ENCODE measurements around the gene ZNF425.

Gene ZNF425

DNA sequence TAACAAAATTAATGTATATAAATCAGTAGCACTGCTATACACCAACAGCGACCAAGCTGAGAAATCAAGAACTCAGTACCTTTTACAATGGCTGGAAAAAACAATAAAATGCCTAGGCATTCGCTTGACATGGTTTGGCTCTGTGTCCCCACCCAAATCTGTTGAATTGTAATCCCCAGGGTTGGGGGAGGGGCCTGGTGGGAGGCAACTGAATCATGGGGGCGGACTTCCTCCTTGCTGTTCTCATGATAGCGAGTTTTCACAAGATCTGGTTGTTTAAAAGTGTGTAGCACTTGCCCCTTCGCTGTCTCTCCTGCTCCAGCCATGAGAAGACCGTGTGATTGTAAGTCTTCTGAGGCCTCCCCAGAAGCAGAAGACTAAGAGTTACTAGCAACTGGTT, 44.2 kb downstream of the ZNF425 start:
- no peak overlapping the region for H3K18ac ChIP-seq (ENCODE audit: low read length)
- no peak overlapping the region for H4K8ac ChIP-seq (ENCODE audit: low read depth, low read length)
- no peaks in the 10 kb centered on the region for H3K79me2 ChIP-seq (ENCODE audit: control insufficient read depth, insufficient read depth, low read length, poor library complexity)
- H4K91ac ChIP-seq (ENCODE audit: low read depth, low read length) = no peak overlapping the region
- H3K23ac ChIP-seq (ENCODE audit: low read length) = no peak overlapping the region
- no peak overlapping the region for H2AK5ac ChIP-seq (ENCODE audit: low read length)
- no peak for DNase-seq
- H2BK12ac ChIP-seq (ENCODE audit: low read length) = no peak overlapping the region
- H3K9ac ChIP-seq (ENCODE audit: low read length) = no peak overlapping the region
- no peak overlapping the region for H3K4me3 ChIP-seq (ENCODE audit: low read depth, low read length)
- H2BK5ac ChIP-seq (ENCODE audit: low read depth, low read length, poor library complexity) = no peak overlapping the region
- H3K4me2 ChIP-seq (ENCODE audit: low read length) = no peak overlapping the region
- H3K4me1 ChIP-seq (ENCODE audit: control insufficient read depth in 1 of 2, insufficient read depth in 2 of 2, low read length in 2 of 2) = no peaks in the 10 kb centered on the region
- H3K9me3 ChIP-seq (ENCODE audit: insufficient read depth, low read depth, low read length) = no peaks in the 10 kb centered on the region
- no peak overlapping the region for H4K12ac ChIP-seq (ENCODE audit: low read depth, low read length)
- no peak overlapping the region for H3K14ac ChIP-seq (ENCODE audit: low read length)
- no peak overlapping the region for H3K27ac ChIP-seq (ENCODE audit: low read depth, low read length)
- H3K36me3 ChIP-seq (ENCODE audit: control insufficient read depth in 1 of 2, insufficient read depth in 2 of 2, low read length in 2 of 2) = peaks cover 0 to 5% of the 10 kb centered on the region in 2 experiments
- no peak overlapping the region for H2AFZ ChIP-seq (ENCODE audit: insufficient read depth, low read length, poor library complexity)
- no peaks in the 10 kb centered on the region for H3K27me3 ChIP-seq (ENCODE audit: insufficient read depth, low read length)
- no peaks in the 10 kb centered on the region for H3K79me1 ChIP-seq (ENCODE audit: low read length)
- WGBS (ENCODE audit: extremely low coverage, insufficient coverage, insufficient read length) = no CpG with 5 or more reads among the region's 6 CpGs
- no peak overlapping the region for H3K4ac ChIP-seq (ENCODE audit: low read depth, low read length)
- no peak overlapping the region for H2BK120ac ChIP-seq (ENCODE audit: insufficient read depth, low read length, poor library complexity)

DNA sequence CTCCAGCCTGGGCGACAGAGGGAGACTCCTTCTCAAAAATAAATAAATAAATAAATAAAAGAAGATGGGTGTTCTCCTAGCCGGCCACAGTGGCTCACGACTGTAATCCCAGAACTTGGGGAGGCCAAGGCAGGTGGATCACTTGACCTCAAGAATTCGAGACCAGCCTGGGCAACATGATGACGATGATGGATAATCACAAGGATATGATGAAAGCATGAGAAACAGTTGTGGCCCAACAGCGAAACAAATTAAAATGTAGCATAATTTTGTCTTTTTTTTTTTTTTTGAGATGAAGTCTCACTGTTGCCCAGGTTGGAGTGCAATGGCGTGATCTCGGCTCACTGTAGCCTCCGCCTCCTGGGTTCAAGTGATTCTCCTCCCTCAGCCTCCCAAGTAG, 48.5 kb downstream of the ZNF425 start:
- H3K36me3 ChIP-seq (ENCODE audit: control insufficient read depth in 1 of 2, insufficient read depth in 2 of 2, low read length in 2 of 2) = peaks cover 5 to 13% of the 10 kb centered on the region in 2 experiments
- no peak overlapping the region for H2AFZ ChIP-seq (ENCODE audit: insufficient read depth, low read length, poor library complexity)
- no peak overlapping the region for H3K18ac ChIP-seq (ENCODE audit: low read length)
- H3K4me3 ChIP-seq (ENCODE audit: low read depth, low read length) = no peak overlapping the region
- no peak overlapping the region for H4K8ac ChIP-seq (ENCODE audit: low read depth, low read length)
- no peak overlapping the region for H2BK5ac ChIP-seq (ENCODE audit: low read depth, low read length, poor library complexity)
- no peak overlapping the region for H3K4ac ChIP-seq (ENCODE audit: low read depth, low read length)
- H3K23ac ChIP-seq (ENCODE audit: low read length) = no peak overlapping the region
- no peaks in the 10 kb centered on the region for H3K27me3 ChIP-seq (ENCODE audit: insufficient read depth, low read length)
- DNase-seq = no peak
- H3K9me3 ChIP-seq (ENCODE audit: insufficient read depth, low read depth, low read length) = no peaks in the 10 kb centered on the region
- H2BK120ac ChIP-seq (ENCODE audit: insufficient read depth, low read length, poor library complexity) = no peak overlapping the region
- H3K9ac ChIP-seq (ENCODE audit: low read length) = no peak overlapping the region
- H3K27ac ChIP-seq (ENCODE audit: low read depth, low read length) = no peak overlapping the region
- H3K14ac ChIP-seq (ENCODE audit: low read length) = no peak overlapping the region
- no peaks in the 10 kb centered on the region for H3K79me2 ChIP-seq (ENCODE audit: control insufficient read depth, insufficient read depth, low read length, poor library complexity)
- no peak overlapping the region for H2AK5ac ChIP-seq (ENCODE audit: low read length)
- no peak overlapping the region for H4K12ac ChIP-seq (ENCODE audit: low read depth, low read length)
- H3K4me2 ChIP-seq (ENCODE audit: low read length) = no peak overlapping the region
- H2BK12ac ChIP-seq (ENCODE audit: low read length) = no peak overlapping the region
- no CpG with 5 or more reads among the region's 9 CpGs for WGBS (ENCODE audit: extremely low coverage, insufficient coverage, insufficient read length)
- no peaks in the 10 kb centered on the region for H3K4me1 ChIP-seq (ENCODE audit: control insufficient read depth in 1 of 2, insufficient read depth in 2 of 2, low read length in 2 of 2)
- H4K91ac ChIP-seq (ENCODE audit: low read depth, low read length) = no peak overlapping the region
- H3K79me1 ChIP-seq (ENCODE audit: low read length) = no peaks in the 10 kb centered on the region

DNA sequence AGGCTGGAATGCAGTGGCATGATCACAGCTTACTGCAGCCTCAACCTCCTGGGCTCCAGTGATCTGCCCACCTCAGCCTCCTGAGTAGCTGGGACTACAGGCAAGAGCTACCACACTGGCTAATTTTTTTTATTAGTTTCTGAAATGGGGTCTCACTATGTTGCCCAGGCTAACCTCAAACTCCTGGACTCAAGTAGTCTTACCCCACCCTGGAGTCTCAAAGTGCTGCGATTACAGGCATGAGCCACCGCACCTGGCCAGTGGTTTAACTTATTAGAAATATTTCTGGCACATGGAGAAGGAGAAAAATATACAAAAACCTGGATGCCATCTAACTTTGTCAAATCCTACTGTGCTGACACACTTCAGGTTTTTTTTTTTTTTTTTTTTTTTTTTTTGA, 50.8 kb downstream of the ZNF425 start:
- Histone ChIP-seq H3K9ac (ENCODE audit: low read length) (no peak overlapping the region), H3K36me3 (ENCODE audit: control insufficient read depth in 1 of 2, insufficient read depth in 2 of 2, low read length in 2 of 2) (peaks cover 26 to 35% of the 10 kb centered on the region in 2 experiments), H3K14ac (ENCODE audit: low read length) (no peak overlapping the region), H3K4ac (ENCODE audit: low read depth, low read length) (no peak overlapping the region), H3K79me1 (ENCODE audit: low read length) (no peaks in the 10 kb centered on the region), H3K27ac (ENCODE audit: low read depth, low read length) (no peak overlapping the region), H4K8ac (ENCODE audit: low read depth, low read length) (no peak overlapping the region), H3K9me3 (ENCODE audit: insufficient read depth, low read depth, low read length) (peaks cover 4% of the 10 kb centered on the region), H3K4me1 (ENCODE audit: control insufficient read depth in 1 of 2, insufficient read depth in 2 of 2, low read length in 2 of 2) (no peaks in the 10 kb centered on the region), H3K4me3 (ENCODE audit: low read depth, low read length) (no peak overlapping the region), H3K23ac (ENCODE audit: low read length) (no peak overlapping the region), H4K12ac (ENCODE audit: low read depth, low read length) (no peak overlapping the region), H3K79me2 (ENCODE audit: control insufficient read depth, insufficient read depth, low read length, poor library complexity) (no peaks in the 10 kb centered on the region), H3K18ac (ENCODE audit: low read length) (no peak overlapping the region), H2BK120ac (ENCODE audit: insufficient read depth, low read length, poor library complexity) (no peak overlapping the region), H2BK5ac (ENCODE audit: low read depth, low read length, poor library complexity) (no peak overlapping the region), H4K91ac (ENCODE audit: low read depth, low read length) (no peak overlapping the region), H2BK12ac (ENCODE audit: low read length) (no peak overlapping the region), H3K4me2 (ENCODE audit: low read length) (no peak overlapping the region), H2AFZ (ENCODE audit: insufficient read depth, low read length, poor library complexity) (no peak overlapping the region), H3K27me3 (ENCODE audit: insufficient read depth, low read length) (no peaks in the 10 kb centered on the region), H2AK5ac (ENCODE audit: low read length) (no peak overlapping the region)
- no peak for DNase-seq
- WGBS (ENCODE audit: extremely low coverage, insufficient coverage, insufficient read length) = no CpG with 5 or more reads among the region's 2 CpGs

DNA sequence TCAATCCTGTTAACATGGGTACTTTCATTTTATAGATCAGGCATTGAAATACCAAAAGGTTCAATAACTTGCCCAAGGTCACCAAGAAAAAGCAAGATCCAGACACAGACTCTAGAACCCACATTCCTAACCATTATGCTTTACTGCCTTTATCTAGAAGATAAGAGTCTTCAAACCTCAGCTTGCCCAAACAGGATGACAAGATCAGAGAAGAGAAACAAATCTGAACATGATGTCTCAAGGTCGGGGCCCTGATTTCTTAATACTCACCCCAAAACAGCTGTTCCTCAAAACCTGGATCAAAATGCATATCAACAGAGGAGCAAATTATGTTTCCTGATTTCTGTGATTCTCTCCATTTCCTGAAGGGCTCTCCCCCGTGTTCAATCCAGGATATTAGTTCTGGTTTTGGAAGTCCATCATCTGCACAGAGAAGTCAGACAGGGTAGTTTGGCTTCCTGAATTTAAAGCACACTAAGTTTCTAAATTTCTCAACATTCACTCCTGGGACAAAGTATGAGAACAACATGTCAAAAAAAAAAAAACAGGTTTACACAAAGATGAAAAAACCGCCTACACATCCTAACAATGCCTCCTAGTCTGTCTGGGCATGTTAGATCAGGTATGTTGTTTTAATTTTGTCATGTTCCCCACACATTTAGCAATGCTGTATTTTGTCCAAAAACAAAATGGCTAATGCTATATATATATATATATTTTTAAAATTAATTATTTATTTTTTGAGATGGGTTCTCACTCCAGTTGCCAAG, 51.8 kb downstream of the ZNF425 start:
- no peak overlapping the region for H3K27ac ChIP-seq (ENCODE audit: low read depth, low read length)
- WGBS (ENCODE audit: extremely low coverage, insufficient coverage, insufficient read length) = no CpG with 5 or more reads among the region's 3 CpGs
- no peak overlapping the region for H2BK12ac ChIP-seq (ENCODE audit: low read length)
- no peak overlapping the region for H3K14ac ChIP-seq (ENCODE audit: low read length)
- peaks cover 4% of the 10 kb centered on the region for H3K9me3 ChIP-seq (ENCODE audit: insufficient read depth, low read depth, low read length)
- H3K4me2 ChIP-seq (ENCODE audit: low read length) = no peak overlapping the region
- H3K4me1 ChIP-seq (ENCODE audit: control insufficient read depth in 1 of 2, insufficient read depth in 2 of 2, low read length in 2 of 2) = no peaks in the 10 kb centered on the region
- no peak overlapping the region for H4K8ac ChIP-seq (ENCODE audit: low read depth, low read length)
- H3K79me2 ChIP-seq (ENCODE audit: control insufficient read depth, insufficient read depth, low read length, poor library complexity) = no peaks in the 10 kb centered on the region
- H3K4ac ChIP-seq (ENCODE audit: low read depth, low read length) = no peak overlapping the region
- no peak overlapping the region for H2BK5ac ChIP-seq (ENCODE audit: low read depth, low read length, poor library complexity)
- peaks cover 32 to 38% of the 10 kb centered on the region in 2 experiments for H3K36me3 ChIP-seq (ENCODE audit: control insufficient read depth in 1 of 2, insufficient read depth in 2 of 2, low read length in 2 of 2)
- H3K4me3 ChIP-seq (ENCODE audit: low read depth, low read length) = no peak overlapping the region
- no peak overlapping the region for H4K91ac ChIP-seq (ENCODE audit: low read depth, low read length)
- no peak overlapping the region for H3K23ac ChIP-seq (ENCODE audit: low read length)
- H2AFZ ChIP-seq (ENCODE audit: insufficient read depth, low read length, poor library complexity) = no peak overlapping the region
- H3K27me3 ChIP-seq (ENCODE audit: insufficient read depth, low read length) = no peaks in the 10 kb centered on the region
- no peak overlapping the region for H3K18ac ChIP-seq (ENCODE audit: low read length)
- H4K12ac ChIP-seq (ENCODE audit: low read depth, low read length) = no peak overlapping the region
- DNase-seq = no peak
- H3K9ac ChIP-seq (ENCODE audit: low read length) = no peak overlapping the region
- H3K79me1 ChIP-seq (ENCODE audit: low read length) = no peaks in the 10 kb centered on the region
- no peak overlapping the region for H2BK120ac ChIP-seq (ENCODE audit: insufficient read depth, low read length, poor library complexity)
- no peak overlapping the region for H2AK5ac ChIP-seq (ENCODE audit: low read length)

All from trophoblast cell (in vitro differentiated cells and primary cell).